Measurements from ENCODE around the gene PRKX.
"Not testable (repeated sequence)": the region's sequence is repeated elsewhere in the genome, so short reads cannot be mapped to it uniquely, and the experiment has no call there.

The PRKX gene

DNA sequence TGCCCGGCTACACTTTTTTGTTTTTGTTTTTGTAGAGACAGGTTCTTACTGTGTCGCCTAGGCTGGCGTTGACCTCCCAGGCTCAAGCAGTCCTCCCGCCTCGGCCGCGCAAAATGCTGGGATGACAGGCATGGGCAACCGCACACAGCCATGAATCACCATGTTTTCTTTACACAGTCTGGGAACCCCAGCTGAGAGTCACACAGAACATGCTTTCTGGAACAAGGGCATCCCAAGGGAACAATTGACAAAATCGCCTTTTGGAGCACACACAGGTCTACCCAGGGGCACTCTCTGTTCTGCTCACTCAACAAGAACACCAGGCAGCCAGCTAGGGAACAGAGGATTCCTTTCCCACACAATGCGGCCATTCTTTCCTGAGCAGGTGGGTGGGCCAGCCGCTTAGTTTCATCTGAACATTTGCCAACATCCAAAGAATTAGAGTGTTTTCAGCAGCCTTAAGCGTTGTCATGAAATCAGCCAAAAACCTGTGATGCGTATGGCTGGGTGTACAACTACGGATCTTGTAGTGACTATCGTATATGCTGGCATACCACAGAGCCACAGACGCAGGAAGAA, 15.7 kb downstream of the PRKX start:
- TF ChIP-seq, protein P1, sequence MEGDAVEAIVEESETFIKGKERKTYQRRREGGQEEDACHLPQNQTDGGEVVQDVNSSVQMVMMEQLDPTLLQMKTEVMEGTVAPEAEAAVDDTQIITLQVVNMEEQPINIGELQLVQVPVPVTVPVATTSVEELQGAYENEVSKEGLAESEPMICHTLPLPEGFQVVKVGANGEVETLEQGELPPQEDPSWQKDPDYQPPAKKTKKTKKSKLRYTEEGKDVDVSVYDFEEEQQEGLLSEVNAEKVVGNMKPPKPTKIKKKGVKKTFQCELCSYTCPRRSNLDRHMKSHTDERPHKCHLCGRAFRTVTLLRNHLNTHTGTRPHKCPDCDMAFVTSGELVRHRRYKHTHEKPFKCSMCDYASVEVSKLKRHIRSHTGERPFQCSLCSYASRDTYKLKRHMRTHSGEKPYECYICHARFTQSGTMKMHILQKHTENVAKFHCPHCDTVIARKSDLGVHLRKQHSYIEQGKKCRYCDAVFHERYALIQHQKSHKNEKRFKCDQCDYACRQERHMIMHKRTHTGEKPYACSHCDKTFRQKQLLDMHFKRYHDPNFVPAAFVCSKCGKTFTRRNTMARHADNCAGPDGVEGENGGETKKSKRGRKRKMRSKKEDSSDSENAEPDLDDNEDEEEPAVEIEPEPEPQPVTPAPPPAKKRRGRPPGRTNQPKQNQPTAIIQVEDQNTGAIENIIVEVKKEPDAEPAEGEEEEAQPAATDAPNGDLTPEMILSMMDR (IDR thresholded peaks at IDR 0.05; ENCODE audit: insufficient read depth, low read length, poor library complexity, severe bottlenecking): no peak
- no peak for DNase-seq (ENCODE audit: extremely low read depth, insufficient read length)
- Histone ChIP-seq H3K36me3 (ENCODE audit: control insufficient read depth, insufficient read depth, low read length) (no peaks in the 10 kb centered on the region), H3K4me3 (replicated peaks; ENCODE audit: low read depth, low read length) (no peak overlapping the region), H3K27me3 (replicated peaks; ENCODE audit: control insufficient read depth, insufficient read depth, low read length) (no peaks in the 10 kb centered on the region)

DNA sequence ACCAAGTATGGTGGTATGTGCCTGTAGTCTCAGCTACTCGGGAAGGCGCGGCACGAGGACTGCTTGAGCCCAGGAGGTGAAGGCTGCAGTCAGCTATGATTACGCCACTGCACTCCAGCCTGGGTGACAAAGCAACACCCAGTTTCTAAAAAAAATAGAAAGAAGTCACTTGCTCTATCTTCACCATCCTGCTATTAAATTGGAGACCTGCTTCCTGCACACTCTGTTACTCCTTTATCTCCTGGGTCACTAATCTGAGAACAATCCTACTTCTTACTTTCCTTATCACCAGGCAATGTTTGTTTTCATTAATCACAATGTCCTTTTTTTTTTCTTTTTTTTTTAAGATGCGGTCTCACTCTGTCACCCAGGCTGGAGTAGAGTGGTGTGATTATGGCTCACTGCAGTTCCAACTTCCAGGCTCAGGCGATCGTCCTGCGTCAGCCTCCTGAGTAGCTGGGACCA, 16.2 kb downstream of the PRKX start:
- TF ChIP-seq, protein P1 (IDR thresholded peaks at IDR 0.05; ENCODE audit: insufficient read depth, low read length, poor library complexity, severe bottlenecking): no peak
- H3K36me3 ChIP-seq (ENCODE audit: control insufficient read depth, insufficient read depth, low read length): no peaks in the 10 kb centered on the region
- no peak for DNase-seq (ENCODE audit: extremely low read depth, insufficient read length)
- no peak overlapping the region for H3K4me3 ChIP-seq (replicated peaks; ENCODE audit: low read depth, low read length)
- no peaks in the 10 kb centered on the region for H3K27me3 ChIP-seq (replicated peaks; ENCODE audit: control insufficient read depth, insufficient read depth, low read length)

DNA sequence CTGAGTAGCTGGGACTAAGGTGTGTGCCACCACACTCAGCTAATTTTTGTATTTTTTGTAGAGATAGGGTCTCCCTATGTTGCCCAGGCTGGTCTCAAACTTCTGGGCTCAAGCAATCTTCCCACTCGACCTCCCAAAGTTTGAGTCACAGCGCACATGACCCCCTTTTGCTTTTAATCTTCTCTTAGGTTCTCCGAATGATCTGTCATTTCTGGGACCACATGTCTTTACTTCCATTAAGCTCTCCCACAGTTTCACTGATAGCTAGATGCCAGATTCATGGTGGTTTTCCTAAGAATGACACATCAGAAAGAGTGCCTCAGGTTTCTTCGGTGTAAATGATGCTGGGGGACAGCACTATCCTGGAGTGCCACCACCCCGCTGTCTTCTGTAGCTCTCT, 17.9 kb downstream of the PRKX start:
- TF ChIP-seq, protein P1 (IDR thresholded peaks at IDR 0.05; ENCODE audit: insufficient read depth, low read length, poor library complexity, severe bottlenecking): no peak
- no peak overlapping the region for H3K4me3 ChIP-seq (replicated peaks; ENCODE audit: low read depth, low read length)
- no peaks in the 10 kb centered on the region for H3K36me3 ChIP-seq (ENCODE audit: control insufficient read depth, insufficient read depth, low read length)
- no peaks in the 10 kb centered on the region for H3K27me3 ChIP-seq (replicated peaks; ENCODE audit: control insufficient read depth, insufficient read depth, low read length)
- DNase-seq (ENCODE audit: extremely low read depth, insufficient read length): no peak

- Histone ChIP-seq H3K36me3 (ENCODE audit: control insufficient read depth, insufficient read depth, low read length) (no peaks in the 10 kb centered on the region; the same call in 1 of the 2 replicates), H3K27me3 (replicated peaks; ENCODE audit: control insufficient read depth, insufficient read depth, low read length) (no peaks in the 10 kb centered on the region), H3K4me3 (replicated peaks; ENCODE audit: low read depth, low read length) (no peak overlapping the region)
- DNase-seq (ENCODE audit: extremely low read depth, insufficient read length): no peak
- TF ChIP-seq, protein P1 (IDR thresholded peaks at IDR 0.05; ENCODE audit: insufficient read depth, low read length, poor library complexity, severe bottlenecking): no peak
Observed at GRCh38 chrX:3690140-3690539, 23.3 kb downstream of the PRKX start.

DNA sequence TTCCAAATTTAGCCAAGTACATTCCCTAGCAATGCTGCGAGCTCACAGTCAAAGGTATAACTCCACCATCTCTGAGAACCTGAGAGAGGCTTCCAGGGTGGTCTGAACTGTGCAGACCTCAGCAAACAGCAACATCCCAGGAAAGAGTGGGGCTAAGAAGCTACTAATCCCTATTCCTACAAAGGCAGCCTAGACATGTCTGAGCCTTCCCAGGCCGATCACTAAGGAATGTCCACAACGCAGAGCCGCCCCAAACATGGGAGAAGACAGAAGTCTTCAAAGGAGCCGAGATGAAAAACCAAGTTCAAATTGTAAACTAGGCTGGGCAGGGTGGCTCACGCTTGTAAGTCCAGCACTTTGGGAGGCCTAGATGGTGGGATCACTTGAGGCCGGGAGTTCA, 30.2 kb downstream of the PRKX start:
- DNase-seq (ENCODE audit: extremely low read depth, insufficient read length): not testable (repeated sequence)

GRCh38 chrX:3680459-3680858, 33.0 kb downstream of the PRKX start:
- DNase-seq (ENCODE audit: extremely low read depth, insufficient read length): no peak
- H3K4me3 ChIP-seq (replicated peaks; ENCODE audit: low read depth, low read length): no peak overlapping the region
- H3K36me3 ChIP-seq (ENCODE audit: control insufficient read depth, insufficient read depth, low read length): no peaks in the 10 kb centered on the region
- no peaks in the 10 kb centered on the region for H3K27me3 ChIP-seq (replicated peaks; ENCODE audit: control insufficient read depth, insufficient read depth, low read length)
- TF ChIP-seq, protein P1 (IDR thresholded peaks at IDR 0.05; ENCODE audit: insufficient read depth, low read length, poor library complexity, severe bottlenecking): no peak

More for the DNA sequence above, 30.2 kb downstream of the PRKX start:
- not testable (repeated sequence) for H3K36me3 ChIP-seq (ENCODE audit: control insufficient read depth, insufficient read depth, low read length); H3K4me3 ChIP-seq (replicated peaks; ENCODE audit: low read depth, low read length); H3K27me3 ChIP-seq (replicated peaks; ENCODE audit: control insufficient read depth, insufficient read depth, low read length)
